CD14-positive monocyte (primary cell): Measurements from ENCODE around the gene PKP3. TPM values are rescaled to one million over a fixed set of nuclear protein-coding genes. Genes with fewer than 3 reads are reported as not detected.

Experiments used
- DNase-seq, 3 donors: peaks; one replicate each; pipeline ENCODE4 v3.0.0-alpha.2; 2011 to 2022
- H2AFZ ChIP-seq: 2 replicates; pipeline ENCODE4 v1.6.0; 2012; ENCODE audit warnings: mild to moderate bottlenecking, low read depth, low read length, inconsistent platforms; ENCODE audit not compliant: insufficient read depth, poor library complexity, severe bottlenecking
- H3K27ac ChIP-seq, 2 donors: 1 replicate in 1 of 2; 2 replicates in 1 of 2; pipeline ENCODE4 v1.5.1; 2012 to 2013; ENCODE audit warnings: low read length in 2 of 2, control low read depth in 1 of 2, inconsistent platforms in 1 of 2, low read depth in 1 of 2, mild to moderate bottlenecking in 1 of 2
- H3K27me3 ChIP-seq, 2 donors: one replicate each; pipeline versions ENCODE4 v1.6.0 to v1.6.1; 2011 to 2013; ENCODE audit warnings: low read length in 2 of 2; ENCODE audit not compliant: control insufficient read depth in 2 of 2, insufficient read depth in 2 of 2
- H3K36me3 ChIP-seq, 2 donors: replicated peaks in 1 of 2; 1 replicate in 1 of 2; 2 replicates in 1 of 2; pipeline versions ENCODE4 v1.5.1 to v1.6.1; 2012 to 2013; ENCODE audit warnings: low read length in 2 of 2, control low read depth in 1 of 2, inconsistent platforms in 1 of 2, mild to moderate bottlenecking in 1 of 2; ENCODE audit not compliant: insufficient read depth in 2 of 2, control insufficient read depth in 1 of 2
- H3K4me1 ChIP-seq, 2 donors: 1 replicate in 1 of 2; 2 replicates in 1 of 2; pipeline versions ENCODE4 v1.5.1 to v1.6.1; 2012 to 2013; ENCODE audit warnings: low read length in 2 of 2, control low read depth in 1 of 2, inconsistent platforms in 1 of 2, mild to moderate bottlenecking in 1 of 2, moderate library complexity in 1 of 2; ENCODE audit not compliant: insufficient read depth in 2 of 2, control insufficient read depth in 1 of 2
- H3K4me2 ChIP-seq: replicated peaks from 2 replicates; pipeline ENCODE3; 2012; ENCODE audit warnings: low read length, moderate library complexity, mild to moderate bottlenecking; ENCODE audit not compliant: poor library complexity, severe bottlenecking; ENCODE audit errors: extremely low read depth
- H3K4me3 ChIP-seq, 3 experiments: fragments of 200-600 bp in 1 of 3; sonication (generic) in 1 of 3; replicated peaks in 1 of 3; 1 replicate in 2 of 3; 2 replicates in 1 of 3; pipeline ENCODE4 v1.5.1; 2011 to 2013; ENCODE audit warnings: low read length in 3 of 3, mild to moderate bottlenecking in 3 of 3, control low read depth in 2 of 3, low read depth in 2 of 3, inconsistent platforms in 1 of 3, moderate library complexity in 1 of 3
- H3K79me2 ChIP-seq: 2 replicates; pipeline ENCODE4 v1.6.0; 2012; ENCODE audit warnings: mild to moderate bottlenecking, control low read depth, inconsistent platforms, low read length, moderate library complexity; ENCODE audit not compliant: insufficient read depth
- H3K9ac ChIP-seq: 2 replicates; pipeline ENCODE4 v1.6.0; 2017; ENCODE audit warnings: low read length, mild to moderate bottlenecking; ENCODE audit not compliant: insufficient read depth, poor library complexity, severe bottlenecking
- H3K9me3 ChIP-seq, 2 donors: replicated peaks in 1 of 2; 1 replicate in 1 of 2; 2 replicates in 1 of 2; pipeline versions ENCODE4 v1.5.1 to v1.6.1; 2012 to 2013; ENCODE audit warnings: low read length in 2 of 2, control low read depth in 1 of 2; ENCODE audit not compliant: control insufficient read depth in 1 of 2, insufficient read depth in 1 of 2
- H4K20me1 ChIP-seq: 2 replicates; pipeline ENCODE4 v1.6.0; 2012; ENCODE audit warnings: mild to moderate bottlenecking, low read length, control low read depth, moderate library complexity; ENCODE audit not compliant: insufficient read depth
- H3K27ac Mint-ChIP-seq, 7 donors: one replicate each; pipeline ENCODE4 v1.8.0; 2020; ENCODE audit warnings: mild to moderate bottlenecking in 7 of 7, mixed read lengths in 7 of 7, moderate library complexity in 6 of 7, inconsistent platforms in 2 of 7
- H3K27me3 Mint-ChIP-seq, 3 donors: one replicate each; pipeline ENCODE4 v1.8.0; 2021 to 2022; ENCODE audit warnings: low read depth in 3 of 3, mild to moderate bottlenecking in 3 of 3, mixed read lengths in 3 of 3, moderate library complexity in 3 of 3, inconsistent platforms in 1 of 3
- H3K36me3 Mint-ChIP-seq, 2 donors: one replicate each; pipeline ENCODE4 v1.8.0; 2020; ENCODE audit warnings: mixed read lengths in 2 of 2, inconsistent platforms in 1 of 2, mild to moderate bottlenecking in 1 of 2
- H3K4me1 Mint-ChIP-seq: one replicate; pipeline ENCODE4 v1.8.0; 2020; ENCODE audit warnings: mild to moderate bottlenecking, mixed read lengths
- H3K4me3 Mint-ChIP-seq, 2 donors: one replicate each; pipeline ENCODE4 v1.8.0; 2020; ENCODE audit warnings: mild to moderate bottlenecking in 2 of 2, mixed read lengths in 2 of 2, moderate library complexity in 1 of 2
- H3K9me3 Mint-ChIP-seq, 7 donors: one replicate each; pipeline ENCODE4 v1.8.0; 2020 to 2022; ENCODE audit warnings: mixed read lengths in 7 of 7, mild to moderate bottlenecking in 6 of 7, moderate library complexity in 6 of 7, inconsistent platforms in 2 of 7
- CTCF ChIP-seq: fragments of 200-600 bp; IDR thresholded peaks from one replicate; pipeline ENCODE4 v1.8.0; 2022; ENCODE audit warnings: antibody characterized with exemption, mild to moderate bottlenecking
- WGBS: methylation state at CpG from one replicate; pipeline ENCODE4 v1.1.5; 2013; ENCODE audit warnings: missing lambda C conversion rate; ENCODE audit not compliant: insufficient coverage; 5-methylcytosine and 5-hydroxymethylcytosine counted together
- intact Hi-C, 2 donors: fragments of 100-400 bp; cut with micrococcal nuclease; formaldehyde crosslinking; loops; one replicate each; pipeline versions ENCODE4 v1.15.0 to v1.15.1; 2023
- polyA plus RNA-seq, 3 donors: library from polyadenylated mRNA; depleted of rRNA in 1 of 3; unstranded in 2 of 3; stranded (reverse) in 1 of 3; fragments of 300-500 nt in 2 of 3; fragments of >200 nt in 1 of 3; fragmentation: Illumina TruSeq in 2 of 3; gene quantifications; 1 replicate in 2 of 3; 2 replicates in 1 of 3; pipeline ENCODE4 v1.2.3, GENCODE V29; 2012 to 2021

Gene PKP3
- polyA plus RNA-seq, 3 donors, result not detected

GRCh38 chr11:398826-399225 lies 4.8 kb downstream of the PKP3 start:
- peak overlapping the region in 1 of 2 donors; percentile 30 for H3K4me3 Mint-ChIP-seq
- Histone ChIP-seq H3K4me1 (peaks cover 7 to 11% of the 10 kb centered on the region in 2 donors), H3K4me2 (no peak overlapping the region), H3K4me3 (no peak overlapping the region), H3K9me3 (peaks cover 7 to 13% of the 10 kb centered on the region in 2 donors), H3K27me3 (peaks cover 0 to 6% of the 10 kb centered on the region in 2 donors), H3K27ac (no peak overlapping the region), H2AFZ (no peak overlapping the region), H3K79me2 (no peaks in the 10 kb centered on the region), H3K36me3 (no peaks in the 10 kb centered on the region), H4K20me1 (no peaks in the 10 kb centered on the region), H3K9ac (no peak overlapping the region)
- peaks cover 0 to 10% (median 7%) of the 10 kb centered on the region in 7 donors for H3K9me3 Mint-ChIP-seq
- no peak for TF ChIP-seq CTCF
- 95% methylated on average over 15 of the region's 20 CpGs for WGBS
- H3K36me3 Mint-ChIP-seq, result no peaks in the 10 kb centered on the region
- H3K4me1 Mint-ChIP-seq, result peaks cover 4% of the 10 kb centered on the region
- H3K27ac Mint-ChIP-seq, result no peak overlapping the region
- intact Hi-C loops, result no loop called here
- H3K27me3 Mint-ChIP-seq, result peaks cover 2 to 28% (median 28%) of the 10 kb centered on the region in 3 donors
- peak in 1 of 3 donors; percentile 18 for DNase-seq

- H4K20me1 ChIP-seq, result no peaks in the 10 kb centered on the region
- H3K4me3 ChIP-seq, result no peak overlapping the region
- peaks cover 0 to 10% (median 7%) of the 10 kb centered on the region in 7 donors for H3K9me3 Mint-ChIP-seq
- no peak for DNase-seq
- H3K4me1 Mint-ChIP-seq, result peaks cover 4% of the 10 kb centered on the region
- intact Hi-C loops, result no loop called here
- H3K36me3 ChIP-seq, result no peaks in the 10 kb centered on the region
- no peak overlapping the region for H3K4me2 ChIP-seq
- WGBS, result 72% methylated on average over 21 of the region's 21 CpGs
- peaks cover 7 to 13% of the 10 kb centered on the region in 2 donors for H3K9me3 ChIP-seq
- H3K36me3 Mint-ChIP-seq, result no peaks in the 10 kb centered on the region
- H3K79me2 ChIP-seq, result no peaks in the 10 kb centered on the region
- no peak overlapping the region for H3K4me3 Mint-ChIP-seq
- H2AFZ ChIP-seq, result no peak overlapping the region
- H3K9ac ChIP-seq, result no peak overlapping the region
- no peak overlapping the region for H3K27ac ChIP-seq
- no peak for TF ChIP-seq CTCF
- H3K27ac Mint-ChIP-seq, result peak overlapping the region in 1 of 7 donors; percentile 18
- H3K4me1 ChIP-seq, result peaks cover 7 to 11% of the 10 kb centered on the region in 2 donors
- peaks cover 0 to 6% of the 10 kb centered on the region in 2 donors for H3K27me3 ChIP-seq
- peaks cover 2 to 33% (median 28%) of the 10 kb centered on the region in 3 donors for H3K27me3 Mint-ChIP-seq
These were observed 5.8 kb downstream of the PKP3 start for GRCh38 chr11:399731-400211.
